ENCODE data around the gene ACOT4.

GRCh38 chr14:73610687-73611086 lies 19.0 kb downstream of the ACOT4 start:
- no peak for TF ChIP-seq CTCF (IDR thresholded peaks at IDR 0.05; ENCODE audit: control extremely low read depth in 1 of 3, insufficient read depth in 1 of 3, low read depth in 1 of 3, low read length in 3 of 3)
- TF ChIP-seq JUN (IDR thresholded peaks at IDR 0.05; ENCODE audit: low read depth, low read length), result no peak
- no peak for TF ChIP-seq POLR2A (IDR thresholded peaks at IDR 0.05; ENCODE audit: control extremely low read depth in 1 of 2, low read depth in 2 of 2, low read length in 2 of 2)
- no peak for TF ChIP-seq RXRA (IDR thresholded peaks at IDR 0.05; ENCODE audit: insufficient read depth, low read depth, low read length)
- TF ChIP-seq ATF3 (IDR thresholded peaks at IDR 0.05; ENCODE audit: insufficient read depth, low read depth, low read length), result no peak
- TF ChIP-seq CREB1 (IDR thresholded peaks at IDR 0.05), result no peak
- no peak for TF ChIP-seq SP1 (IDR thresholded peaks at IDR 0.05; ENCODE audit: low read depth, low read length)
- no peak for TF ChIP-seq EP300 (IDR thresholded peaks at IDR 0.05; ENCODE audit: borderline replicate concordance in 1 of 2, low read depth in 2 of 2, low read length in 2 of 2)
- no peak for TF ChIP-seq RFX5 (IDR thresholded peaks at IDR 0.05; ENCODE audit: borderline replicate concordance, low read depth, low read length)

Data from H1 (cell line).